NT2/D1 (cell line): ENCODE measurements around the gene NFAM1.

Source experiments
- DNase-seq: peaks from one replicate; pipeline ENCODE4 v3.0.0-alpha.2; 2011; ENCODE audit warnings: low read depth, low spot score
- H3K27me3 ChIP-seq: 2 replicates; pipeline ENCODE4 v1.6.0; 2011; ENCODE audit warnings: mild to moderate bottlenecking; ENCODE audit not compliant: insufficient read length, insufficient read depth
- H3K36me3 ChIP-seq: 2 replicates; pipeline ENCODE4 v1.6.1; 2011; ENCODE audit warnings: mild to moderate bottlenecking, low read length, mixed read lengths; ENCODE audit not compliant: insufficient read depth, insufficient read length
- H3K4me1 ChIP-seq: 2 replicates; pipeline ENCODE4 v1.5.1; 2011; ENCODE audit not compliant: insufficient read depth, insufficient read length
- H3K4me3 ChIP-seq: 2 replicates; pipeline ENCODE4 v1.5.1; 2011; ENCODE audit warnings: low read depth; ENCODE audit not compliant: insufficient read length
- H3K9ac ChIP-seq: 2 replicates; pipeline ENCODE4 v1.6.0; 2011; ENCODE audit warnings: low read depth; ENCODE audit not compliant: insufficient read length
- H3K9me3 ChIP-seq: 2 replicates; pipeline ENCODE4 v1.5.1; 2011; ENCODE audit warnings: mild to moderate bottlenecking, low read length; ENCODE audit not compliant: insufficient read depth
- SUZ12 ChIP-seq: IDR thresholded peaks from 2 replicates; pipeline ENCODE4 v1.6.1; 2011; ENCODE audit not compliant: insufficient read length, insufficient read depth; ENCODE audit errors: extremely low read depth
- YY1 ChIP-seq: IDR thresholded peaks from 2 replicates; pipeline ENCODE4 v1.6.1; 2011; ENCODE audit not compliant: insufficient read length, insufficient read depth
- ZNF274 ChIP-seq: IDR thresholded peaks from 2 replicates; pipeline ENCODE4 v1.6.1; 2011; ENCODE audit warnings: mild to moderate bottlenecking, low read depth, low read length

Gene NFAM1

GRCh38 chr22:42446151-42446550 is 13.9 kb upstream of the NFAM1 start:
- no peak for TF ChIP-seq YY1
- TF ChIP-seq ZNF274 = no peak
- TF ChIP-seq SUZ12 = no peak
- Histone ChIP-seq H3K9ac (no peak overlapping the region), H3K4me3 (no peak overlapping the region), H3K4me1 (peaks cover 2% of the 10 kb centered on the region), H3K36me3 (no peaks in the 10 kb centered on the region), H3K27me3 (peaks cover 11% of the 10 kb centered on the region), H3K9me3 (no peaks in the 10 kb centered on the region)
- no peak for DNase-seq

- H3K4me1 ChIP-seq = peaks cover 15% of the 10 kb centered on the region
- H3K9me3 ChIP-seq = no peaks in the 10 kb centered on the region
- peaks cover 23% of the 10 kb centered on the region for H3K27me3 ChIP-seq
- no peaks in the 10 kb centered on the region for H3K36me3 ChIP-seq
- peak overlapping the region; percentile 22 for H3K4me3 ChIP-seq
- DNase-seq = peak; percentile 71
- peak overlapping the region; percentile 43 for H3K9ac ChIP-seq
- no peak for TF ChIP-seq YY1
- TF ChIP-seq SUZ12 = no peak
- no peak for TF ChIP-seq ZNF274
Observed at GRCh38 chr22:42444077-42444904, 12.1 kb upstream of the NFAM1 start.

GRCh38 chr22:42443240-42444076 is 11.3 kb upstream of the NFAM1 start:
- DNase-seq = no peak
- no peak overlapping the region for H3K4me3 ChIP-seq
- peaks cover 23% of the 10 kb centered on the region for H3K27me3 ChIP-seq
- TF ChIP-seq YY1 = no peak
- no peak for TF ChIP-seq ZNF274
- no peak for TF ChIP-seq SUZ12
- no peaks in the 10 kb centered on the region for H3K9me3 ChIP-seq
- H3K4me1 ChIP-seq = peaks cover 15% of the 10 kb centered on the region
- no peaks in the 10 kb centered on the region for H3K36me3 ChIP-seq
- H3K9ac ChIP-seq = no peak overlapping the region

GRCh38 chr22:42442748-42443147 is 10.5 kb upstream of the NFAM1 start:
- Histone ChIP-seq H3K36me3 (no peaks in the 10 kb centered on the region), H3K4me1 (peaks cover 15% of the 10 kb centered on the region), H3K4me3 (no peak overlapping the region), H3K9ac (no peak overlapping the region), H3K27me3 (peaks cover 23% of the 10 kb centered on the region), H3K9me3 (no peaks in the 10 kb centered on the region)
- no peak for DNase-seq
- TF ChIP-seq SUZ12 (no peak), YY1 (no peak), ZNF274 (no peak)

GRCh38 chr22:42440728-42441127 is 8.5 kb upstream of the NFAM1 start:
- no peak for TF ChIP-seq ZNF274
- no peak for TF ChIP-seq SUZ12
- no peak for TF ChIP-seq YY1
- Histone ChIP-seq H3K4me1 (peaks cover 15% of the 10 kb centered on the region), H3K4me3 (no peak overlapping the region), H3K36me3 (no peaks in the 10 kb centered on the region), H3K9me3 (no peaks in the 10 kb centered on the region), H3K27me3 (peaks cover 21% of the 10 kb centered on the region), H3K9ac (peak overlapping the region; percentile 64)
- DNase-seq = no peak

GRCh38 chr22:42439821-42440674 is 7.8 kb upstream of the NFAM1 start:
- peaks cover 17% of the 10 kb centered on the region for H3K27me3 ChIP-seq
- no peaks in the 10 kb centered on the region for H3K36me3 ChIP-seq
- DNase-seq = no peak
- peaks cover 15% of the 10 kb centered on the region for H3K4me1 ChIP-seq
- peak overlapping the region; percentile 64 for H3K9ac ChIP-seq
- no peaks in the 10 kb centered on the region for H3K9me3 ChIP-seq
- TF ChIP-seq SUZ12 = no peak
- no peak for TF ChIP-seq YY1
- no peak for TF ChIP-seq ZNF274
- H3K4me3 ChIP-seq = no peak overlapping the region
